Epidermal melanocyte (primary cell): ENCODE results near the gene ASPA.
A peak's percentile ranks its signal among the peaks of the same experiment; 100 is the strongest.
"Not testable (repeated sequence)": the region's sequence is repeated elsewhere in the genome, so short reads cannot be mapped to it uniquely, and the experiment has no call there.

Experiments used
- DNase-seq: peaks from one replicate; pipeline ENCODE4 v3.0.0; 2011; ENCODE audit warnings: low spot score; ENCODE audit not compliant: insufficient read length

ASPA gene

GRCh38 chr17:3475812-3476610 lies at the start of gene ASPA:
Gene ASPA (plus strand): TSS chr17:3475997. CDS start chr17:3476160, 163 bp downstream.
- peak; percentile 69 for DNase-seq

- not testable (repeated sequence) for DNase-seq
These were observed 42.6 kb upstream of the ASPA start for GRCh38 chr17:3433215-3433614.

GRCh38 chr17:3433741-3434140 lies 42.1 kb upstream of the ASPA start, which contains the start of gene OR1E2:
Gene OR1E2 (minus strand): TSS chr17:3433841. CDS start chr17:3433841, 0 bp downstream.
- DNase-seq, result no peak

GRCh38 chr17:3438368-3438767 lies 37.4 kb upstream of the ASPA start:
- DNase-seq, result no peak

GRCh38 chr17:3440451-3440850 lies 35.3 kb upstream of the ASPA start:
- no peak for DNase-seq

- no peak for DNase-seq
These were observed 28.2 kb upstream of the ASPA start for GRCh38 chr17:3447625-3448024.

GRCh38 chr17:3448059-3448665 lies 27.6 kb upstream of the ASPA start:
- peak; percentile 44 for DNase-seq

- DNase-seq, result not testable (repeated sequence)
These were observed 9.4 kb upstream of the ASPA start for GRCh38 chr17:3466355-3466754.

GRCh38 chr17:3469529-3469928 lies 6.3 kb upstream of the ASPA start:
- no peak for DNase-seq

GRCh38 chr17:3471599-3471998 lies 4.2 kb upstream of the ASPA start, which contains the start of gene SPATA22:
Gene SPATA22 (minus strand): TSS chr17:3471819. CDS start chr17:3469325, 2,494 bp downstream.
- no peak for DNase-seq

GRCh38 chr17:3472137-3472536 lies 3.7 kb upstream of the ASPA start:
- no peak for DNase-seq

- DNase-seq, result peak; percentile 25
These were observed 1.6 kb upstream of the ASPA start for GRCh38 chr17:3474212-3474611.

- no peak for DNase-seq
These were observed 529 bp upstream of the ASPA start for GRCh38 chr17:3475251-3475685.

GRCh38 chr17:3479988-3480387 lies 4.2 kb downstream of the ASPA start:
- no peak for DNase-seq

GRCh38 chr17:3482852-3483251 lies 7.1 kb downstream of the ASPA start:
- DNase-seq, result no peak

- DNase-seq, result no peak
These were observed 9.8 kb downstream of the ASPA start for GRCh38 chr17:3485481-3486068.

GRCh38 chr17:3497101-3497500 lies 21.3 kb downstream of the ASPA start:
- no peak for DNase-seq

- no peak for DNase-seq
These were observed 25.5 kb downstream of the ASPA start for GRCh38 chr17:3501344-3501743.

- peak; percentile 66 for DNase-seq
These were observed 26.7 kb downstream of the ASPA start for GRCh38 chr17:3502466-3502865.

- no peak for DNase-seq
These were observed 27.5 kb downstream of the ASPA start for GRCh38 chr17:3503285-3503684.

GRCh38 chr17:3505008-3505407 lies 29.2 kb downstream of the ASPA start:
- DNase-seq, result no peak

GRCh38 chr17:3506054-3506453 lies 30.3 kb downstream of the ASPA start:
- no peak for DNase-seq
